Measurements from ENCODE around the gene ZNF619. TPM values are rescaled to one million over a fixed set of nuclear protein-coding genes. Genes with fewer than 3 reads are reported as not detected.
A peak's percentile ranks its signal among the peaks of the same experiment; 100 is the strongest.

The ZNF619 gene
- total and polyA plus RNA-seq, 9 of the 15 experiments (the other 6 are each of a cell fraction or from before 2014, with no cell fraction given), result 1.3 to 9.1 (median 6.3) TPM

- peak; percentile 58 for TF ChIP-seq DEAF1 (CRISPR knock-in tag; IDR thresholded peaks at IDR 0.05)
- no peak for TF ChIP-seq HSF4 (CRISPR knock-in tag; IDR thresholded peaks at IDR 0.05; ENCODE audit: borderline replicate concordance)
- no peak for TF ChIP-seq CAMTA2 (CRISPR knock-in tag; conservative IDR thresholded peaks at IDR 0.05)
- no peak for TF ChIP-seq KLF6 (CRISPR knock-in tag; IDR thresholded peaks at IDR 0.05; ENCODE audit: borderline replicate concordance)
- no peak for TF ChIP-seq MNT (conservative IDR thresholded peaks at IDR 0.05)
- peak; percentile 42 to 83 (median 45); a peak in 3 of 6 replicates for TF ChIP-seq CTCF (IDR thresholded peaks at IDR 0.05 in 2 of 3, conservative IDR thresholded peaks at IDR 0.05 in 1 of 3; ENCODE audit: insufficient read depth in 2 of 3, low read depth in 1 of 3, low read length in 3 of 3)
- no peak for TF ChIP-seq JUNB (CRISPR knock-in tag; conservative IDR thresholded peaks at IDR 0.05)
- TF ChIP-seq ZNF398 (CRISPR knock-in tag; IDR thresholded peaks at IDR 0.05), result no peak
- no peak for TF ChIP-seq ESRRB (CRISPR knock-in tag; IDR thresholded peaks at IDR 0.05; ENCODE audit: borderline replicate concordance)
- TF ChIP-seq SMC3 (conservative IDR thresholded peaks at IDR 0.05; ENCODE audit: insufficient read depth, low read depth, low read length), result peak; percentile 69
- TF ChIP-seq PTBP1 (IDR thresholded peaks at IDR 0.05; ENCODE audit: low read depth, low read length), result no peak
- no peak for TF ChIP-seq ZNF407 (IDR thresholded peaks at IDR 0.05; ENCODE audit: low read depth)
- no peak for TF ChIP-seq NFE2 (IDR thresholded peaks at IDR 0.05; ENCODE audit: low read depth)
Observed at GRCh38 chr3:40432793-40433192, 44.1 kb upstream of the ZNF619 start (continued).

Data from K562 (cell line).